ENCODE measurements around the gene ELOB. TPM values are rescaled to one million over a fixed set of nuclear protein-coding genes. Genes with fewer than 3 reads are reported as not detected.

ELOB gene
- total RNA-seq, 4 donors from 2014 or later = 216 to 970 (median 375) TPM

- no peak for TF ChIP-seq CTCF (IDR thresholded peaks at IDR 0.05 in 4 of 5, conservative IDR thresholded peaks at IDR 0.05 in 1 of 5)
- no peak for TF ChIP-seq POLR2A (IDR thresholded peaks at IDR 0.05)
- Histone ChIP-seq H3K36me3 (no peaks in the 10 kb centered on the region), H3K9me3 (no peaks in the 10 kb centered on the region), H3K4me1 (no peaks in the 10 kb centered on the region), H3K4me3 (no peak overlapping the region), H3K27ac (no peak overlapping the region), H3K27me3 (no peaks in the 10 kb centered on the region)
- in situ Hi-C loops (cut with MboI; ENCODE audit: low sequenced_read_pairs in 4 of 4) = no loop called here
- DNase-seq (no peak), ATAC-seq (no peak)
- intact Hi-C loops (cut with DNase I; ENCODE audit: low total_unique reads) = no loop called here
Observed at GRCh38 chr16:2740476-2740875, 36.6 kb downstream of the ELOB start.

- H3K27me3 ChIP-seq = peaks cover 0 to 3% (median 0%) of the 10 kb centered on the region in 3 donors
- H3K9me3 ChIP-seq = no peaks in the 10 kb centered on the region
- intact Hi-C loops (cut with DNase I; ENCODE audit: low total_unique reads) (loop anchor here (10.0 kb wide), 1 partner anchor 1985 kb away; no protein-coding TSS in a partner anchor), in situ Hi-C loops (cut with MboI; ENCODE audit: low sequenced_read_pairs in 4 of 4) (no loop called here)
- no peak overlapping the region for H3K4me3 ChIP-seq
- ATAC-seq (no peak), DNase-seq (no peak)
- H3K36me3 ChIP-seq = no peaks in the 10 kb centered on the region
- TF ChIP-seq POLR2A (IDR thresholded peaks at IDR 0.05) = no peak
- no peak for TF ChIP-seq CTCF (IDR thresholded peaks at IDR 0.05 in 4 of 5, conservative IDR thresholded peaks at IDR 0.05 in 1 of 5)
- H3K4me1 ChIP-seq = no peaks in the 10 kb centered on the region
- H3K27ac ChIP-seq = no peak overlapping the region
Observed at GRCh38 chr16:2739625-2740430, 37.3 kb downstream of the ELOB start.

GRCh38 chr16:2738615-2739014, 38.5 kb downstream of the ELOB start:
- no peak overlapping the region for H3K4me3 ChIP-seq
- ATAC-seq = no peak
- intact Hi-C loops (cut with DNase I; ENCODE audit: low total_unique reads) (loop anchor here (10.0 kb wide), 1 partner anchor 1986 kb away; no protein-coding TSS in a partner anchor), in situ Hi-C loops (cut with MboI; ENCODE audit: low sequenced_read_pairs in 4 of 4) (no loop called here)
- H3K27ac ChIP-seq = no peak overlapping the region
- DNase-seq = no peak
- H3K36me3 ChIP-seq = no peaks in the 10 kb centered on the region
- TF ChIP-seq CTCF (IDR thresholded peaks at IDR 0.05 in 4 of 5, conservative IDR thresholded peaks at IDR 0.05 in 1 of 5) (no peak), POLR2A (IDR thresholded peaks at IDR 0.05) (no peak)
- H3K9me3 ChIP-seq = no peaks in the 10 kb centered on the region
- peaks cover 0 to 3% (median 0%) of the 10 kb centered on the region in 3 donors for H3K27me3 ChIP-seq
- no peaks in the 10 kb centered on the region for H3K4me1 ChIP-seq

- no peaks in the 10 kb centered on the region for H3K36me3 ChIP-seq
- in situ Hi-C loops (cut with MboI; ENCODE audit: low sequenced_read_pairs in 4 of 4) = no loop called here
- H3K9me3 ChIP-seq = no peaks in the 10 kb centered on the region
- DNase-seq (no peak), ATAC-seq (no peak)
- H3K4me3 ChIP-seq = no peak overlapping the region
- H3K4me1 ChIP-seq = no peaks in the 10 kb centered on the region
- intact Hi-C loops (cut with DNase I; ENCODE audit: low total_unique reads) = loop anchor here (10.0 kb wide), 1 partner anchor 1987 kb away; no protein-coding TSS in a partner anchor
- TF ChIP-seq CTCF (IDR thresholded peaks at IDR 0.05 in 4 of 5, conservative IDR thresholded peaks at IDR 0.05 in 1 of 5) (no peak), POLR2A (IDR thresholded peaks at IDR 0.05) (no peak)
- H3K27ac ChIP-seq = no peak overlapping the region
- peaks cover 0 to 3% (median 0%) of the 10 kb centered on the region in 3 donors for H3K27me3 ChIP-seq
Observed at GRCh38 chr16:2737895-2738418, 39.1 kb downstream of the ELOB start.
